Nephron progenitor cell (in vitro differentiated cells): Measurements from ENCODE around the gene ARHGEF37.
A peak's percentile ranks its signal among the peaks of the same experiment; 100 is the strongest.

ENCODE experiments used
- DNase-seq: peaks from one replicate; pipeline ENCODE4 v3.0.0; 2021
- H3K27ac Mint-ChIP-seq: 2 replicates; pipeline ENCODE4 v1.8.0; 2021; ENCODE audit warnings: mild to moderate bottlenecking, moderate library complexity, mixed read lengths
- H3K27me3 Mint-ChIP-seq: 2 replicates; pipeline ENCODE4 v1.8.0; 2021; ENCODE audit warnings: mild to moderate bottlenecking, low read depth, mixed read lengths; ENCODE audit not compliant: poor library complexity
- H3K36me3 Mint-ChIP-seq: 2 replicates; pipeline ENCODE4 v1.8.0; 2021; ENCODE audit warnings: low read depth, mixed read lengths
- H3K4me1 Mint-ChIP-seq: 2 replicates; pipeline ENCODE4 v1.8.0; 2021; ENCODE audit warnings: mixed read lengths
- H3K4me3 Mint-ChIP-seq: 2 replicates; pipeline ENCODE4 v1.8.0; 2021; ENCODE audit warnings: mild to moderate bottlenecking, moderate library complexity, mixed read lengths
- H3K9me3 Mint-ChIP-seq: 2 replicates; pipeline ENCODE4 v1.8.0; 2021; ENCODE audit warnings: mild to moderate bottlenecking, moderate library complexity, mixed read lengths
- CTCF ChIP-seq: fragments of 200-600 bp; sonication (generic); IDR thresholded peaks from 2 replicates; pipeline ENCODE4 v1.5.0; 2021; ENCODE audit warnings: antibody characterized with exemption

The ARHGEF37 gene

DNA sequence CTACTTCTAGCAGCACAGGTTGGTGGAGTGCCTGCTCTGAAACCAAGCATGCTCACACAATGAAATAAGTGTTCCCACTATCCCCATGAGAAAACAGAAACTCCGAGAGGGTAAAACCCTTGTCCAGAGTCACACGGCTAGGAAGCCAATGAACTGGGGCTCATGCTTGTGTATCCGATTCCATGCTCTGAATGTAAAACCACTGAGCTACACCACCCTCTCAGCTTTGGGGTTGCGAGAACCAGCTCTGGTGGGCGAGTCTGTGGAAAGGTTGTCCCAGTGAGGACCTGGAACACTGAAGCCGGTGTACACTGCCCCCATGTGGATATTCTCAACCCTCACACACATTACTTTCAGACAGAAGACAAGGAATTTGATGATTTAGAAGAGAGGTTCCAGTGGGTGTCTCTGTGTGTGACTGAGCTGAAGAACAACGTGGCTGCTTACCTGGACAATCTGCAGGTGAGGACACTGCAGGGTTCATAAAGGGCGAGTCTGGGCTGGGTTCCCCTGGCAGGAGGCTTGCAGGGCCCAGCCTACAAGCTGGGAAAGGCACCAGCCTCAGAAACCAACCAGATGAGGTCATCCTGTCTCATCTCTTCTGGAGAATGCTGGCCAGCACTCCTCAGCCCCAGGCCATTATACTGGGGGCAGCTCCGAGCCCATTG lies 37.4 kb downstream of the ARHGEF37 start:
- Mint-ChIP-seq H3K4me1 (peaks cover 12% of the 10 kb centered on the region), H3K9me3 (no peaks in the 10 kb centered on the region), H3K27ac (no peak overlapping the region), H3K36me3 (no peaks in the 10 kb centered on the region), H3K27me3 (peaks cover 18% of the 10 kb centered on the region), H3K4me3 (no peak overlapping the region)
- TF ChIP-seq CTCF: peak; percentile 63
- peak; percentile 52 for DNase-seq

- DNase-seq: no peak
- peaks cover 13% of the 10 kb centered on the region for H3K27me3 Mint-ChIP-seq
- no peak overlapping the region for H3K27ac Mint-ChIP-seq
- TF ChIP-seq CTCF: no peak
- peaks cover 12% of the 10 kb centered on the region for H3K4me1 Mint-ChIP-seq
- H3K9me3 Mint-ChIP-seq: no peaks in the 10 kb centered on the region
- H3K4me3 Mint-ChIP-seq: no peak overlapping the region
- no peaks in the 10 kb centered on the region for H3K36me3 Mint-ChIP-seq
Observed at GRCh38 chr5:149621415-149622098, 40.3 kb downstream of the ARHGEF37 start.

DNA sequence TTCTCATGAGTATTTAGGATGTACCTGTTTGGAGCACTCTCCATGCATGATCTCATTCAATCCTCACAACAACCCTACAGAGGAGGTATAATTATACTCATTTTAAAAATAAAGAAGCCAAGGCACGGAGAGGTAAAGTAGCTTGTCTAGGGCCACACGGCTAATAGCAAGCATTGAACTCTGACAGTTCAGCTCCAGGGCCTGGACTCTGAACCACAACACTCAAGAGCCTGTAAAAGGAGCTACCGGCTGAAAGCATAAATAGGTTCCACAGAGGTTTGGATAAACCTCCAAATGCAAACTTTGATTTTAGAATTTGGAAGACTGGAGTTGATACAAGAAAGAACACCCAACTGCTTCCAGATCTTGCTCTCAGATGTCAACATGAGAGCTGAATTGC lies 41.2 kb downstream of the ARHGEF37 start:
- Mint-ChIP-seq H3K27ac (no peak overlapping the region), H3K9me3 (no peaks in the 10 kb centered on the region), H3K36me3 (no peaks in the 10 kb centered on the region), H3K27me3 (peaks cover 13% of the 10 kb centered on the region), H3K4me1 (peaks cover 12% of the 10 kb centered on the region), H3K4me3 (no peak overlapping the region)
- DNase-seq: no peak
- no peak for TF ChIP-seq CTCF

DNA sequence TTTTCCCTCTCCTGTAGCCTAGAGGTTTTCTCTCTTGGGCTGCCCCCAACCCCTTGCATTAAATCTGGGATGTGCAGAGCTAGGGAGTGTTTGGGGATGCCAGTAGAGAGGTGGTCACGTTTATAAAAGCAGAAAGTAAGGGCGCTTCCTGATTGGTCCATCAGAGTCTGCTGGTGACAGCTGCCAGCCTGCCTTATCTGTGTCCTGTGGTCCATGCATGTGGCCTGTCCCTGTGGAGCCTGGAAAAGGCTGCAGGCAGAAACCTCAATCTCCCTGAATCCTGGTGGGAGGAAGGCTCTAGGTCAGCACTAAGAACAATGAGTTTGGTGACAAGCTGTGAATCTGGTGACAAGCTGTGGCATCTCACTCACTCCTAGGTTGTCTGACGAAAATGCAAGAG lies 42.2 kb downstream of the ARHGEF37 start:
- H3K27me3 Mint-ChIP-seq: peaks cover 13% of the 10 kb centered on the region
- no peak overlapping the region for H3K27ac Mint-ChIP-seq
- no peaks in the 10 kb centered on the region for H3K36me3 Mint-ChIP-seq
- H3K9me3 Mint-ChIP-seq: no peaks in the 10 kb centered on the region
- DNase-seq: no peak
- TF ChIP-seq CTCF: no peak
- H3K4me1 Mint-ChIP-seq: peaks cover 13% of the 10 kb centered on the region
- no peak overlapping the region for H3K4me3 Mint-ChIP-seq

- Mint-ChIP-seq H3K27me3 (peaks cover 11% of the 10 kb centered on the region), H3K4me1 (peaks cover 11% of the 10 kb centered on the region), H3K36me3 (no peaks in the 10 kb centered on the region)
Observed at GRCh38 chr5:149627070-149627469, 45.8 kb downstream of the ARHGEF37 start.

More at GRCh38 chr5:149627070-149627469, 45.8 kb downstream of the ARHGEF37 start:
- DNase-seq: no peak
- no peak overlapping the region for H3K4me3 Mint-ChIP-seq
- no peak overlapping the region for H3K27ac Mint-ChIP-seq
- no peak for TF ChIP-seq CTCF
- H3K9me3 Mint-ChIP-seq: no peaks in the 10 kb centered on the region
